ENCODE data around the gene STARD8.

- TF ChIP-seq POLR2AphosphoS5 (IDR thresholded peaks at IDR 0.05; ENCODE audit: low read depth) = no peak
- TF ChIP-seq CTCF (IDR thresholded peaks at IDR 0.05; ENCODE audit: insufficient read depth, low read length) = no peak
- TF ChIP-seq REST (IDR thresholded peaks at IDR 0.05; ENCODE audit: insufficient replicate concordance, low read depth) = no peak
- no peak for TF ChIP-seq GABPA (IDR thresholded peaks at IDR 0.05; ENCODE audit: low read depth)
Measured at GRCh38 chrX:68717196-68717595, 69.7 kb downstream of the STARD8 start.

Measured in HL-60 (cell line).